Parathyroid adenoma (tissue), 2 donors: Measurements from ENCODE around the gene PI4K2A.
A peak's percentile ranks its signal among the peaks of the same experiment; 100 is the strongest.

Source experiments
- H2AFZ ChIP-seq: fragments of 300-600 bp; sonication (generic); one replicate; pipeline ENCODE4 v1.7.0; 2017; ENCODE audit warnings: antibody characterized with exemption, mild to moderate bottlenecking
- H3K27ac ChIP-seq: fragments of 300-600 bp; sonication (generic); one replicate; pipeline ENCODE4 v1.7.0; 2017
- H3K27me3 ChIP-seq: fragments of 300-600 bp; sonication (generic); one replicate; pipeline ENCODE4 v1.7.0; 2017; ENCODE audit warnings: low read length; ENCODE audit not compliant: control insufficient read depth, insufficient read depth
- H3K36me3 ChIP-seq: fragments of 300-600 bp; sonication (generic); one replicate; pipeline ENCODE4 v1.7.0; 2017; ENCODE audit warnings: low read length; ENCODE audit not compliant: control insufficient read depth, insufficient read depth
- H3K4me1 ChIP-seq: fragments of 300-600 bp; sonication (generic); one replicate; pipeline ENCODE4 v1.7.0; 2017; ENCODE audit warnings: control low read depth
- H3K4me2 ChIP-seq: fragments of 300-600 bp; sonication (generic); one replicate; pipeline ENCODE4 v1.7.0; 2017; ENCODE audit warnings: low read length
- H3K4me3 ChIP-seq: fragments of 300-600 bp; sonication (generic); one replicate; pipeline ENCODE4 v1.7.0; 2017; ENCODE audit warnings: low read depth, low read length
- H3K79me2 ChIP-seq: fragments of 300-600 bp; sonication (generic); one replicate; pipeline ENCODE4 v1.7.0; 2017; ENCODE audit warnings: control low read depth
- H3K9ac ChIP-seq: fragments of 300-600 bp; sonication (generic); one replicate; pipeline ENCODE4 v1.7.0; 2017; ENCODE audit warnings: mild to moderate bottlenecking
- H3K9me3 ChIP-seq: fragments of 300-600 bp; sonication (generic); one replicate; pipeline ENCODE4 v1.7.0; 2017; ENCODE audit warnings: low read length; ENCODE audit not compliant: control insufficient read depth
- CTCF ChIP-seq: fragments of 300-600 bp; sonication (generic); IDR thresholded peaks from one replicate; pipeline ENCODE4 v1.7.0; 2017; ENCODE audit warnings: antibody characterized with exemption, mild to moderate bottlenecking
- donor health status: primary hyperparathyroidism.

Gene PI4K2A

GRCh38 chr10:97713826-97714400 is 73.4 kb downstream of the PI4K2A start:
- Histone ChIP-seq H3K27ac (peak overlapping the region; percentile 77), H3K79me2 (no peaks in the 10 kb centered on the region), H3K27me3 (no peaks in the 10 kb centered on the region), H3K9me3 (no peaks in the 10 kb centered on the region), H3K9ac (no peak overlapping the region), H3K4me3 (peak overlapping the region; percentile 49), H3K4me1 (peaks cover 2% of the 10 kb centered on the region), H3K36me3 (no peaks in the 10 kb centered on the region), H3K4me2 (peak overlapping the region; percentile 83), H2AFZ (peak overlapping the region; percentile 93)
- peak; percentile 33 for TF ChIP-seq CTCF

GRCh38 chr10:97714401-97715258 is 74.2 kb downstream of the PI4K2A start:
- Histone ChIP-seq H3K4me1 (peaks cover 5% of the 10 kb centered on the region), H3K79me2 (no peaks in the 10 kb centered on the region), H3K4me3 (peak overlapping the region; percentile 49), H3K27ac (peak overlapping the region; percentile 77), H3K36me3 (no peaks in the 10 kb centered on the region), H3K9ac (no peak overlapping the region), H3K27me3 (no peaks in the 10 kb centered on the region), H2AFZ (peak overlapping the region; percentile 93), H3K4me2 (peak overlapping the region; percentile 83), H3K9me3 (no peaks in the 10 kb centered on the region)
- TF ChIP-seq CTCF: peak; percentile 2

GRCh38 chr10:97715259-97715874 is 74.9 kb downstream of the PI4K2A start:
- Histone ChIP-seq H3K79me2 (no peaks in the 10 kb centered on the region), H3K27ac (no peak overlapping the region), H3K4me3 (no peak overlapping the region), H3K27me3 (no peaks in the 10 kb centered on the region), H3K4me2 (no peak overlapping the region), H3K9me3 (no peaks in the 10 kb centered on the region), H3K9ac (no peak overlapping the region), H3K36me3 (no peaks in the 10 kb centered on the region), H3K4me1 (peaks cover 5% of the 10 kb centered on the region), H2AFZ (peak overlapping the region; percentile 93)
- no peak for TF ChIP-seq CTCF

- Histone ChIP-seq H3K36me3 (no peaks in the 10 kb centered on the region), H3K4me1 (peaks cover 5% of the 10 kb centered on the region), H3K9me3 (no peaks in the 10 kb centered on the region), H3K9ac (no peak overlapping the region), H3K79me2 (no peaks in the 10 kb centered on the region), H3K4me3 (no peak overlapping the region), H3K27me3 (no peaks in the 10 kb centered on the region), H3K27ac (no peak overlapping the region), H2AFZ (no peak overlapping the region), H3K4me2 (no peak overlapping the region)
- TF ChIP-seq CTCF: no peak
These were observed 77.2 kb downstream of the PI4K2A start for GRCh38 chr10:97717627-97718026.
